Left lobe of liver (tissue), 2 donors: Measurements from ENCODE around the gene MINK1. TPM values are rescaled to one million over a fixed set of nuclear protein-coding genes. Genes with fewer than 3 reads are reported as not detected.
A peak's percentile ranks its signal among the peaks of the same experiment; 100 is the strongest.

ENCODE experiments used
- ATAC-seq: fragments of 200-7000 bp; cut with Tn5 transposase; one replicate; pipeline ENCODE4 v1.9.1; 2020; ENCODE audit warnings: mild to moderate bottlenecking, moderate library complexity
- DNase-seq: peaks from one replicate; pipeline ENCODE4 v3.0.0-alpha.2; 2020; ENCODE audit warnings: low spot score
- total RNA-seq: library from RNA; stranded (reverse); gene quantifications from one replicate; pipeline ENCODE4 v1.2.1, GENCODE V29; 2021
- donor health status: DM: no; HTN: no; CAD: no; lungs with moderate emphysema.
- donor health status: DM: no; HTN: yes; CAD: no.

The MINK1 gene
- 34.1 TPM for total RNA-seq

DNA sequence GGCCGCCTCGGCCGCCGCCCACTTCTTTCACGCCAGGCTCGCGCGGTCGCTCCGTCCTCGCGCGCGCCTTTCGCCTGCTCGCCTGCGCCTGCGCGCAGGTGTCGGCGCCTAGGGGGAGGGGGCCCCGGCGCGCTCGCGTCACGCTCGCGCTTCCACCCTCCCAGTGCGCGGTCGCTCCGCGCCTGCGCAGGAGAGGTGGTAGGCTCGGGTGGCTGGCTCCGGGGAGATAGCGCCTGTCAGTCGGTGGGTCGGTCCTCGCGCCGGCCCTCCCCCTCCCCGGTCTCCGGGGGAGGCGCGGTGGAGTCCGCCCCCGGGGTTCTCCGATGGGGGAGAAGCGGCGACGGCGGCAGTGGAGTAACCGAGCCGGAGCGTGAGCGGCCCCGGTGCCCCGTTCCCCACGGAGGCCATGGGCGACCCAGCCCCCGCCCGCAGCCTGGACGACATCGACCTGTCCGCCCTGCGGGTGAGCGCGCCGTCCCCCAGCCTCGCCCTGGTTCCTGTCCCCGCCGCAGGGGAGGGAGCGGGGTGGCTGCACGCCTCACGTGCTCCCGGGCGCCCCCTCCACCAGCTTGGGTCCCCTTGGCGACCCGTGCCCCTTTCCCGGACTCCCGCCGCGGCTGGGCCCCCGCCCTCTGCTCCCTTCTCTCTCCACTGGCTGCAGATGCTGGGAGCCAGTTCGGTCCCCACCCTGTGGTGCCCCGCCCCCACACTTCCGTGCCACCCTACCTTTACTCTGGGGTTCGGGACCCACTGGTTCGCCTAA is at the start of gene MINK1:
Gene MINK1, plus strand, starts transcription at position 163 of the 763 bp plus-strand sequence. Its CDS starts 244 bp downstream, at position 407.
- DNase-seq (peak; percentile 93), ATAC-seq (peak; percentile 93)

DNA sequence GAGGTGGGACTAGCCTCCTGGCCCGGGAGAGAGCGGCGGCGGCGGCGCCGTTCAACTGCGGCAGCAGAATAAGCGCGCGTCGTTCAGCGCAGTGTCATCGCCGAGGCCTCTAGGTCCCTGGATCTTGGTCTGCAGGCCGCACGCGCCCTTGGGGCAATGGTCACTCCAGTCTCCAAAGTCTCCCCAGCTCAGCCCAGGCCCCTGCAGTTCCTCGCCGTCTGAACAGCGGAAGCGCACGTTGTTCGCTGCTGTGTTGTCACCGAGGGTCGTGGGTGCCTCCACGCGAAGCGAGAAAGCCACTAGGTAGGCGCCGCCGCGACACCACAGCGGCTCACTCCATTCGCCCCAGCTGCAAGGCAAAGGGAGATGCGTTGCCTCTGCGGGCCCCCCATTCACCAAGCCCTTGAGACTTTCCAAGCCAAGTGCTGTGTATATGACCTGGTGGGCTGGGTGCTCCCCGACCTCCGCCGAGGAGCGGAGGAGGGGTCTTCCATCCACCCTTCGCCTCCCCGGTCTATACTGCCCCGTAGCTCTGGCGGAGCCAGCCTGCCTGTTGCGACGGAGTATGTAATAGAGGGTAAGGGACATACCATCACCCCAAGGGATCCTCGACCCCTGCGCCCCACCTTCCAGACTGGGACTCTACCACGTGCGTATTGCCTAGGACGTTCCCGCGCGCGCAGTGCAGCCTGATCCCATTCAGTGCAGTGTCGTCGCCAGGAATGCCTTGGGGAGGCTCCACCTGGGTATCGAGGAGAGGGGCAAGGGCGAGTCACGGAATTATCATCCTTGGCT is 47.6 kb upstream of the MINK1 start:
- DNase-seq, result no peak
- ATAC-seq, result no peak

DNA sequence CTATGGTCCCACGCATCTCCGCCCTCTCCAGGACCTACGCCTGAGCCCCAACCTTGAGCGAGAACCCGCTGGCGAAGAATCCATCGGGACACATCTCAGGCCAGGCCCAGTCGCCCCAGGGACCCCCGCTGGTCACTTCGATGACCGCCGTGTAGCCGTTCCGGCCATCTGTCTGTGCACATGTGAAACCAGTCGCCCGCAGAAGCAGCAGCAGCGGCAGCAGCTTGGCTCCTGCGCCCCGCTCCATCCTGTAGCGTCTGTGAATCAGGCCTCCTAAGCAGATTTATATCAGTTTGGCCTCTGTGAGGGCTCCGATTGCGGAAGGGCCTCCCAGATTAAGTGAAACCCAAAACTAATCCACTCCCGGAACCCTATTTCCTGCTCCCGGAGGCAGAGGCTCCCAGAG is 47.0 kb upstream of the MINK1 start, which contains the start of gene VMO1:
Gene VMO1, minus strand, starts transcription at position 259 of the 406 bp plus-strand sequence. Its CDS starts 12 bp downstream, at position 247.
- no peak for ATAC-seq
- no peak for DNase-seq

DNA sequence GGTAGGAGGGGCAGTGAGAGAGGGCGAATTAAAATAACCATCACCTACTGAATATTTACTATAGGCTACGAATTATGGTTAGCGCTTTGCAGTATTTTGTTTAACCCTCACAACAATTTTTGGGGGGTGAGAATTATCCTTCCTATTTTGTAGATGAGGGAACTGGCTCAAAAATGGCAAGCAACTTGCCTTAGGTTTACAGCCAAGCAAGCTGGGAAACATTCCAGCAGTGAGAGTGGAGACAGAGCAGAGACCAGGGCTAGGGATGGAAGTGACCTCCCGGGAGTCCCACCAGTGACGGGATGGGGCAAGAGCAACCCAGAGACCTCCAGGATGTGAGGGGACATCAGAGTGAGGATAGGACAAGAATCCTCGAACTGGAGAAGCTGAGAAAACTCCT is 46.6 kb upstream of the MINK1 start:
- no peak for DNase-seq
- ATAC-seq, result no peak

DNA sequence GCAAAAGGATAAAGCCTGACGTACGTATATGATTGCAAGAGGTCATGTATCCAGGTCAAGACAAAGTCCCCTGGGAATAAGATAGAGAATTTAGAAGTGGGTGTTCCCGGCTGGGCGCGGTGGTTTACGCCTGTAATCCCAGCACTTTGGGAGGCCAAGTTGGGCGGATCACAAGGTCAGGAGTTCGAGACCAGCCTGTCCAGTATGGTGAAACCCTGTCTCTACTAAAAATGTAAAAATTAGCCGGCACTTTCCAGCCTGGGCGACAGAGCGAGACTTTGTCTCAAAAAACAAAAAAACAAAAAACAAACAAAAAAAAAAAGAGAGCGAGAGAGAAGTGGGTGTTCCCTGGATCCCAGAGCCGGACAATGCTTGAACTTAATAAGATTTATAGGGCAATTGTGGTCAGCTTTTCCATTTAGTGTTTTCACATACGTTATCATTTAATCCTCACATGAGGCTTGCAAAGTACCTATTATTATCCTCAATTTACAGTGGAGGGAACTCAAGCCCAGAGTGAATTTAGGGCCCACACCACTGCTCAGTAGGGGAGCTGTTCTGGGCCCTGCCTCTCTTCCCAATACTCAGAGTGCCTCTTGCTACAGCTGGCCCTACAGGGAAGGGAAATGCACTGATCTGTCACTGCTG is 44.9 kb upstream of the MINK1 start:
- ATAC-seq (no peak), DNase-seq (no peak)

DNA sequence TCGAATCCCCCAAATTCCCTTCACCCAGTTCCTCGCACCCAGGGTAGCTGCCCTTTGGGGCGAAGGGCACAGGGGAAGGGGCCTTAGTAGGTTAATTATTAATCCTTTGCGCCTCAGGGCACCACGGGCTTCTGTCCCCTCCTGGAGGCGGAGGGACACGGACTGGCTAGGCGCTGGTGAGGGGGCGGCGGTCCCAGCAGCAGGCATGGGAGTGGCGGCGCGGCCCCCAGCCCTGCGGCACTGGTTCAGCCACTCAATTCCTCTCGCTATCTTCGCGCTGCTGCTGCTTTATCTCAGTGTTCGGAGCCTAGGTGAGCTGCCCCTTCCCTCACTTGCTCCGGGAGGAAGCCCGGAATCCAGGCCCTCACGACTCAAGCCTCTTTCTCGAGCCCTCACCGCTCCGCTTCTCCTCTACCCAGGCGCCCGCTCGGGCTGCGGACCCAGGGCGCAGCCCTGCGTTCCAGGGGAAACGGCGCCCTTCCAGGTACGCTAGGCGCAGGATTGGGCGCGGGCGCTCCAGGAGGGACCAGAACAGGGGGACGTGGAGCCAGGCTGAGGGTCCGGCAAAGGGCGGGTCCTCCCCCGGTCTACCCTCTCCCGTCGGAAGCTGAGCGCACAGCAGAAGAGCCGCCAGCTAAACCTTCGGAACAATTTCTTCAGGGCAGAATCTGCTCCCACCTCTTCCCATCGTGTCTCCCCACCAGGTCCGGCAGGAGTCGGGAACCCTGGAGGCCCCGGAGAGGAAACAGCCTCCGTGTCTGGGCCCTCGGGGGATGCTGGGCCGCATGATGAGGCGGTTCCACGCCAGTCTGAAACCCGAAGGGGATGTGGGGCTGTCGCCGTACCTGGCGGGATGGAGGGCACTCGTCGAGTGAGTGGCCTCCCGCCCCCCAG is 44.1 kb upstream of the MINK1 start, which contains the start of gene GLTPD2:
Gene GLTPD2, plus strand, starts transcription at position 158 of the 894 bp plus-strand sequence. Its CDS starts 48 bp downstream, at position 206.
- peak; percentile 55 for ATAC-seq

DNA sequence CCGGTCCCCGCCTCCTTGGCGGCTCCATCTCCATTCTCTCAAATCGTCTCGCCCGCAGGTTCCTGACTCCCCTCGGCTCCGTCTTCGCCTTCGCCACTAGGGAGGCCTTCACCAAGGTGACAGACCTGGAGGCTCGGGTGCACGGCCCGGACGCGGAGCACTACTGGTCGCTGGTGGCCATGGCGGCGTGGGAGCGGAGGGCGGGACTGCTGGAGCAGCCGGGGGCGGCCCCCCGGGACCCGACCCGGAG is 43.5 kb upstream of the MINK1 start:
- peak; percentile 7 for ATAC-seq
- DNase-seq, result no peak

More for the DNA sequence above, 44.1 kb upstream of the MINK1 start, which contains the start of gene GLTPD2:
- peak; percentile 79 for DNase-seq

DNA sequence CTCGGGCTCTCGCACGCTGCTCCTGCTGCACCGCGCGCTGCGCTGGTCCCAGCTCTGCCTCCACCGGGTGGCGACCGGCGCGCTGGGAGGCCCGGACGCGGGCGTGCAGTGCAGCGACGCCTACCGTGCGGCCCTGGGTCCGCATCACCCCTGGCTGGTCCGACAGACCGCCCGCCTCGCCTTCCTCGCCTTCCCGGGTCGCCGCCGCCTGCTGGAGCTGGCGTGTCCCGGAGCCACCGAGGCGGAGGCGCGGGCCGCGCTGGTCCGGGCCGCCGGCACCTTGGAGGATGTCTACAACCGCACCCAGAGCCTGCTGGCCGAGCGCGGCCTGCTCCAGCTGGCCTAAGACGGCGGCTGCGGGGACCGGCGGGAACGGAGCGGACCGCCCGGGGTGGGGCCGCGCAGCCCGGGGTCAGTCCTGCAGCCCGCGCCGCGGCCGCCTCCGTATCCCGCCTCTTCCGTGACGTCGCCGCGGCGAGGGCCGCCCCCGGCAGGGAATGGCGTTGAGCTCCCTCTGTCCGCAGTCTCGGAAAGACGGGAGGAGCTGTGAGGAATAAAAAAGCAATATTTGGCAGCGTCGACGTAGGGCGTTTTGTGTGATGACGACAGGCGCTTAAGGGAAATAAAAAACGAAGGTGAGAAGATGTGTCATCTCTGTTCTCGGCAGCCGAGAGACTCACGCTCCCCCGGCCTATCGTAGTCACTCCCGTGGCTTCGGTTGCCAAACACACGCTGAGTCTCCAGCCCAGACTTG is 43.0 kb upstream of the MINK1 start:
- peak; percentile 83 for ATAC-seq
- DNase-seq, result peak; percentile 90

DNA sequence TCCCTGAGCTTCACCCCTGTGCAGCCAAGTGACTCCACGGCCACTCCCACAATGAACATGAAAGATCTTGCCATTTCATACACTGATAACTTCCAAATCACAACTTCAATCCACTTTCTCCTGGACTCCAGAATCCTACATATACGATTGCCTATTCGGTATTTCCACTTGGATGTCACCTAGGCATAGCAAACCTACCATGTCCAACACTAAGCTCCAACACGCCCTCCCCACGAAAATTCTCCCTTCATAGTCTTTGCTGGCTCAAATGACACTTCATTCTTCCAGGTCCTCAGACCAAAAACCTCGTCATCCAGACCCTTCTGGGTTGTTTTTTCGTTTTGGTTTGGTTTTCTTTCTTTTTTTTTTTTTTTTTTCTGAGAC is 42.4 kb upstream of the MINK1 start:
- no peak for ATAC-seq
- DNase-seq, result no peak

DNA sequence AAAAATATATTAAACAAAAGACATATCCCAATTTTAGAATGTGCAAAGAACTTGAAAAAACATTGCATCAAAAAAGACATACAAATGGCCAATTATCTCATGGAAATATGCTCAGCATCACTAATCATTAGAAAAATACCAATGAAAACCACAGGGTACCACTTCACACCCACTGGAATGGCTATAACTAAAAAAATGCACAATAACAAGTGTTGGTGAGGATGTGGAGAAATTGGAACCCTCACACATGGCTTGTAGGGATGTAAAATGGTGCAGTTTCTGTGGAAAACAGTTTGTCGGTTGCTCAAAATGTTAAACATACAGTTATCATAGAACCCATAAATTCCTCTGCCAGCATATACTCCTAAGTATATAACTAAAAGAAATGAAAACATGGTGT is 38.0 kb upstream of the MINK1 start:
- DNase-seq (no peak), ATAC-seq (no peak)

DNA sequence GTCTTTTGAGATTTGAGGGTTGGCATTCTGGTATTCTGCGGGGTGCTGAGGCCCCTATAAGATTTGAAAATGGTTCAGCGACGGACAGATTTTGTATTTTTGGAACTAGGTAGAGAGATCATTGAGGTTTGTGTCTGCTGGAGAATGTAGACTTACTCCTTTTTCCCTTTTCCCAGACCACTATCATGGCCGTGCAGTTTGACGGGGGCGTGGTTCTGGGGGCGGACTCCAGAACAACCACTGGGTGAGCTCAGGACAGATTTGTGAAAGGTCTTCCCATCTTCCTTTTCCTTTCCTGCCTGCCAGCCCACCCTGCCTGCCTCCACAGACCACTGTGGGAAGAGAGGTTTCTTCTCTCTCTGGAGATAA is 36.6 kb upstream of the MINK1 start:
- peak; percentile 39 for ATAC-seq
- no peak for DNase-seq

DNA sequence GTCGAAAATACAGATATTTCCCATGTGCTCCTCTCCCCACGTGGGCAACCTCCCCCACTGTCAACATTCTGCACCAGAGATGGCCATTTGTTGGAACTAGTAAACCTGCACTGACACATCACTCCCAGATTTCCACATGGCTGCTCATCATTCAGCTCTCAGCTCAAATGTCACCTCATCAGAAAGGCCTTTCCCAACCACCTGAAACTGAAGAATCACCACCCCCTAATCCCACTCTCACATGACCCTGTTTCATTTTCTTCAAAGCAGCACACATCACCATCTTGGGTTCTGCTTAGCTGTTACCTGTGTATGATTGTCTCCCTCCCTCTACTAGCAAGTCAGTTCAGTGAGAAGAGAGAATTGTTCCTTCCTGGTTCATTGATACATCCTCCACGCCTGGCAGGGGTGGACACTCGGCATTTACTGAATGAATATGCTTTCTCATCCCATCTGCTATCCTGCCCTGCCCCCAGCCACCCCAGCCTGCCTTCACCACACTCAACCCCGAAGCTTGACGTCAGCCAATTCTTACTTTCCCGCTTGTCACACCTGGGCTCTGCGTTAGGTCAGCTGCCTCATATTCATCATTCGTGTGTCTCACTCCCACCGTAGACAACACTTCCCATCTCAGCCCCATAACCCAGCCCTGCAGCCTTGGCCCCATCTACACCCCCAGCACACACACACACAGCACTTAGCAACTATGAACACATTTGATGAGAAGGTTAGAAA is 32.5 kb upstream of the MINK1 start:
- no peak for DNase-seq
- ATAC-seq, result no peak

DNA sequence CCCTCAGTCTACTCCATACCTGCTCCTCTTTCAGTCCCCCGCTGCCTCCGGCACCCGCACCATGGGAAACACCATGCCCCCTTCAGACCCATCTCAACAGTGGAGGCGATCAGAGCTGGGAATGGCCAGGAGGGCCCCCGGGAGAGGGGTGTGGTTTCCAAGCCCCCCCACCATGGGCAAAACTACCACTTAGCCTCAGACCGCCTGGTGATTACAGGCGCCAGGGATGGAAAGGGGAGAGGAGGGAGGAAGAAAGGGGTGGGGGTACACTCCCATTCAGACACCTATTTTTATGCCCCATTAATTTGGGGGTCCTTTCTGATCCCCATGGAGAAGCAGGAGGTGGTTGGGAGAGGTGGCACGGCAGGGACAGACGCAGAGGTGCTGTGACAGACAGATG is 30.9 kb upstream of the MINK1 start, which contains the start of gene C17orf114:
Gene C17orf114, minus strand, starts transcription at position 101 of the 400 bp plus-strand sequence.
- no peak for ATAC-seq
- DNase-seq, result no peak

DNA sequence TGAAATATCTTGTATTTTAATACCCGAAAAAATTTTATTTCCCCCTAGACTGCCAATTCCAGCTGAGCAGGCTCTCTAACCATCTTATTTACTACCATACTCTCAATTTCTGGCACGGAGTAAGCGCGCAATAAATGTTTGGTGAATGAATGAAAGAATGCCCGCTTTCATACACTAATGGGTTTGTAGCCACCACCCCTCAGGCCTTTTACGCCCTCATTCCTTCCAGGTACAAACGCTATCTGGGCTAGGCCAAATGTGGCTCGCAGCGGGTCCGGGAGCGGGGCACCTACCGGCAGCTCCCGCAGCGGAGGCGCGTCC is 26.7 kb upstream of the MINK1 start:
- no peak for ATAC-seq

DNA sequence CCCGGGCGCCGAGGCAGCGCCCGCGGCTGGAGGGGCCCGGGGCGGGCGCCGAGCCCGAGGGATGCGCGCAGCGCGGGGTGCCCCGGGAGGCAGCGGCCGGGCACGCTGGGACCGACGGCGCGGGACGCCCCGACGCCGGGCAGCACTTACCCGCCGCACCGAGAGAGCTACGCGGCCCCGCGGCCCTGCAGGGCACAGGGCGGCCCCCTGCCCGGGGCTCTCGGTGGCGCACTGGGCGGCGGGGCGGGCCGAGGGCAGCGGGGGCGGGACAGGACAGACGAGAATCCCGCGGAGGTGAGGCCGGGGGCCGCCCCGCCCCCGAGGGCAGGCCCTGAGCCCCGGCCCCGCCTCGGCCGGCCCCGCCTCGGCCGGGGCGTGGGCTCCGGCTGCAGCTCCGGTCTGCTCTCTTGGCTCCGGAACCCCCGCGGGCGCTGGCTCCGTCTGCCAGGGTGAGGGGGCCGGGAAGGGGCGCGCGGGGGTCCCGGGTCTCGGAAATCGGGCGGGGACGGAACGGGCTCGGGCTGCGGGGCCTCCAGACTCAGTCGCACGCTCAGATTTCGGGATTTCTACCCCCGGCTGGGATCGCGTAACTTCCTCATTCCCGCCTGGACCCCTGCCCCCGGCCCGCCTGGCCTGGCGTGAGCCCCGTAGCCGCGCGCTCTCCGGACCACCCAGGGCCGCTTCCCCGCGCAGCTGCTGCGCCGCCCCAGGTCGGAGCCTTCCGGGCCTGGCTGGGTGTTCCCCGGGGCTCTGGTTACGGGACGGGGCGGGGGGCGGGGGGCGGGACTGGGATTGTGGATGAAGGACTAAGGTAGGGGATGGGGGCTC is 26.1 kb upstream of the MINK1 start, which contains the start of gene PLD2:
Gene PLD2, plus strand, starts transcription at position 376 of the 828 bp plus-strand sequence. CDS start 621 bp downstream, outside the sequence.
- peak; percentile 95 for ATAC-seq
- DNase-seq, result peak; percentile 92

More for the DNA sequence above, 26.7 kb upstream of the MINK1 start:
- no peak for DNase-seq

DNA sequence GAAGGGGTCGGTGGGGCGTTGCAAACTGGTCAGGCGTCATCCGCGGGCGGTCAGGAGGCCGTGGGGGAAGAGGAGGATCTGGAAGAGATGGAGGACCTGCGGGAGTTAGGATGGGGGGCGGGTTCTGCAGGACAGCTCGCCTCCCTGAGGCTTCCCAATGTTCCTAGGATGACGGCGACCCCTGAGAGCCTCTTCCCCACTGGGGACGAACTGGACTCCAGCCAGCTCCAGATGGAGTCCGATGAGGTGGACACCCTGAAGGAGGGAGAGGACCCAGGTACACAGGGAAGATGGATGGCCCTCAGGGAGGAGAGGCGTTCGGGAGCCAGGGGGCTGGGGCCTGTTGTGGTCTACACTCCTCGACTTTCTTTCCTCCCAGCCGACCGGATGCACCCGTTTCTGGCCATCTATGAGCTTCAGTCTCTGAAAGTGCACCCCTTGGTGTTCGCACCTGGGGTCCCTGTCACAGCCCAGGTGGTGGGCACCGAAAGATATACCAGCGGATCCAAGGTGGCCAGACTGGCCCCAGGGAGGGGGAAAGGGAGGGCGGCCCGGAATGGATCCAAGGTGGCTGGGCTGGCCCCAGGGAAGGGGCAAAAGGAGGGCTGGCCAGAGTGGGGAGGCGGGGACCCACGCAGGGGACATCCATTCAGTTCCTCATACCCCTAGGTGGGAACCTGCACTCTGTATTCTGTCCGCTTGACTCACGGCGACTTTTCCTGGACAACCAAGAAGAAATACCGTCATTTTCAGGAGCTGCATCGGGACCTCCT is 25.3 kb upstream of the MINK1 start:
- DNase-seq (no peak), ATAC-seq (peak; percentile 8)

DNA sequence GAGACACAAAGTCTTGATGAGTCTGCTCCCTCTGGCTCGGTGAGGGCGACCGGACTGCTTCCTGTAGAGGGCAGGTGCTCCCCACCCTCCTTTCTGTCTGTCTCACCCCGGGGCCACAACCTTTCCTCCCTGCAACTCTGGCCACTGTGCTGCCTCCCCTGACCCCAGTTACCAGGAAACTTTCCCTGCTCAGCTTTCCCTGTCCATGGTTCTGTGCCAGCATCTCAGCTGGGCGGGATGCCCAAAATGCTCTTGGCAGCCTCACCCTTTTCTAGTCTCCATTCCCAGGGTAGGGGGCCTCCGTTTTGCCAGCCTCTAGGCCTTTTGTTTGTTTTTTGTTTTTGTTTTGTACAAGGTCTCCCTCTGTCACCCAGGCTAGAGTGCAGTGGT is 24.8 kb upstream of the MINK1 start:
- DNase-seq, result peak; percentile 89
- peak; percentile 80 for ATAC-seq
